DMS153 (cell line): ENCODE measurements around the gene EIF4G2.
A peak's percentile ranks its signal among the peaks of the same experiment; 100 is the strongest.

ENCODE experiments used
- DNase-seq: peaks from one replicate; lab custom pipeline; 2025; lab: John Stamatoyannopoulos, UW

Gene EIF4G2

DNA sequence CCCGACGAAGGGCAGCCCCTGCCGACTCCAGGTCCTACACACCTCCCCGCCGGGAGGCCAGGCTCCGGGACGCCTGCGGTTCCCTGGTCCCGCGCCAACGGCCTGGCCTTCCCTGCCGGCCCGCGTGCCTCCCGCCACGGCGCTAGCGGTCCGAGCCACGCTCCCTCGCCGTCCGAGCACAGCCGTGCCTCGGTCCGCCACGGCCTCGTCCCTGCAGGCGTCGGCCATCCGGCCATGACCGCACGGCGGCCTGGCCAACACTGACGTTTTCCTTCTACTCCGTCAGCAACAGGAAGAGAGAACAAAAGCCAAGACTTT is 532 bp downstream of the EIF4G2 start:
- no peak for DNase-seq

GRCh38 chr11:10807493-10808234 is 1.1 kb downstream of the EIF4G2 start:
- DNase-seq = peak; percentile 8

DNA sequence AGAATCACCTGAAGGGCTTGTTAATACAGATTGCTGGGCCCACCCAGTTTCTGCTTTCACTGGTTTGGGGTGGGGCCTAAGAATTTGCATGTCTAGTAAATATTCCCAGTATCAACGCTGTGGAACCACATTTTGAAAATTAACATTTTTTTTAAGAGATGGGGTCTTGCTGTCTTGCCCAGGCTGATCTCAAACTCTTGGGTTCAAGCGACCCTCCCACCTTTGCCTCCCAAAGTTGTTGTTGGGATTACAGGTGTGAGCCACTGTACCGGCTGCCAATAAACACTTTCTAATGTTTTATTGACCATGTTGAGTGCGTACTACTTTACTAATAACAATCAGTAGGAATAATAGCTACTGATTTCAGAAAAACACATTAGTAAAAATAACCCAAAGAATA is 2.5 kb downstream of the EIF4G2 start:
- DNase-seq = no peak

DNA sequence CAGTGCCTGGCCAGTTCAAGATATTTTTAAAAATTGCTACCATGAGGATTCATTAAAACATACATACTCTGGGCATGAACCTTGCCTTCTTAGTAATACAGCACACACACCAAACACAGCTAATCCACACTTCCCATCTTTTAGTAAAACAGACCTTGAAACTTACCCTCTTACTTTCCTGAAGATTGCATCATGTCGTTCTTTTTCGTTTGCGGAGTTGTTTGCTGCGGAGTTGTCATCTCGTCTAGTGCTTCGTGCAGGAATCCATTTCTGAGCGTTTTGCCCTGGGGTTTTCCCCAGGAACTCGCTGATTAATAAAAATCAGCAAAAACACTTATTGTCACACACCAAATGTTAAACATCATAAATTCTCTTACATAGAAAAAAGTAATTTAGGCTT is 3.0 kb downstream of the EIF4G2 start:
- DNase-seq = no peak

DNA sequence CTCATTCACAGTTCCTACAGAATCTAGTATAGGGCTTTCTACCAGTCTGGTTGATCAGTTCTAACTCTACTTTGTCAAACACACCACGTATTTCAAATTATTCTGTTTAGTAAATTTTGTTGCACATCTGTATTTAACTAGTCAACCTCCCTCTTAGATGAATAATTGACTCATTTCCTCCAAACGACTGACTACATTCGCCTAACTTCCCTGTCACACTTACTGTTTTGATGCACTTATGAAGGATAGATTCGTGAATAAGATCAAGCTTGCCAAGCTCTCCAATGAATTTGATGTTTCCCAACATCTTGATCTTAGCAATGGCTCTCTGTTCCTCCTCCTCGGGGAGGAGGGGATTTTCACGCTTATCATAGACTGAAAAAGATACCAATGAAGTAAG is 5.0 kb downstream of the EIF4G2 start:
- DNase-seq = no peak

- no peak for DNase-seq
Measured at GRCh38 chr11:10800292-10800691, 8.4 kb downstream of the EIF4G2 start.

DNA sequence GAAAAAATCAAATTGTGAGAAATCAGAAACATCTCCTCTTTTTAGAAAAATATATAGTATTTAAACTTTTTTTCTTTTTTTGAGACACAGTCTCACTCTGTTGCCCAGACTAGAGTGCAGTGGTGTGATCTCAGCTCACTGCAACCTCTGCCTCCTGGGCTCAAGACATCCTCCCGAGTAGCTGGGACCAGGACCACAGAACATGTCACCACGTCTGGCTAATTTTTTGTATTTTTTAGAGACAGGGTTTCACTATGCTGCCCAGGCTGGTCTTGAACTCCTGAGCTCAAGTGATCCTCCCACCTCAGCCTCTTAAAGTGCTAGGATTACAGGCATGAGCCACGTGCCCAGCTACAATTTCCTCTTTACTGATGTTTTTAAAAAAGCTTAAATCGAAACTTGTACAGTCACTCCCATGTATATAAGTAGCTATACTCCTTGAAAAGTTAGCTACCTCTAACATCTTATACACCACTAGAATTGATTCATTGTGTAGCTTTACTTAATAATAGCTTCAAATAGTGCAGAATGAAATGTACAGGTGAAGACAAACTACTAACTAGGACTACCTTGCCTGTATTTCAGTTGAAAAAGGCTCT is 10.3 kb downstream of the EIF4G2 start:
- DNase-seq = no peak

DNA sequence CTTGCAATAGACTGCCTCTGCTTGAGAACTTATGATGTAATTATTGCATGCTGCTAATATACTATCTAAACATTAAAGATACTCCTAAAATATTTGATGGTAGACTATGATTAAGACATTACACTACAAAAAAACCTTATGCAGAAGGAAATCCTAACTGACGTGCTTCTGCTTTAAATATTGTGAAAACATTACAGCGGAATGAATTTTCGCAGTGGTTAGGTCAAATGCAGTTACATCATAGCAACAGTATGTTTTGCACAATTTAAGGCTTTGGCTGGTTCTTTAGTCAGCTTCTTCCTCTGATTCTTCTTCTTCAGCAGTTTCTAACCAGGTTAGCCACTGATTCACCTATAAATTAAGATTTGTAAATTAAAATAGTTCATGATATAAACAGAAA is 11.2 kb downstream of the EIF4G2 start:
- DNase-seq = no peak

DNA sequence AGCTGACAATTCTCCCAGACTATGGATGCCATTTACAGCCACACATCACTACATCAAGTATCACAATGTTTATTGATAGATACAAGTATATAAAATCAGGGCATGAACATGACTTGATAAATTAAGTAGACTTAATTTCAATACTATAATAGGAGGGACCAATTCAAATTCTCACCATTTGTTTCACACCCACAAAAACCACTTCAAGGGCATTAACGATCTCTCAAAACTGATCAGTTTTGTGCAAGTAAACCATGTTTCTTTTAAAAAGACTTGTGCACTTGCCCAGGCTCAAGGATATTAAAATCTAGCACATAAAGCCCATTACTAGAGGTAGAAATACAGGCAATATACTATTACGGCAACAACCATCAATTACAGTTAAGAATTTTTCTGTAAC is 11.7 kb downstream of the EIF4G2 start:
- DNase-seq = no peak

DNA sequence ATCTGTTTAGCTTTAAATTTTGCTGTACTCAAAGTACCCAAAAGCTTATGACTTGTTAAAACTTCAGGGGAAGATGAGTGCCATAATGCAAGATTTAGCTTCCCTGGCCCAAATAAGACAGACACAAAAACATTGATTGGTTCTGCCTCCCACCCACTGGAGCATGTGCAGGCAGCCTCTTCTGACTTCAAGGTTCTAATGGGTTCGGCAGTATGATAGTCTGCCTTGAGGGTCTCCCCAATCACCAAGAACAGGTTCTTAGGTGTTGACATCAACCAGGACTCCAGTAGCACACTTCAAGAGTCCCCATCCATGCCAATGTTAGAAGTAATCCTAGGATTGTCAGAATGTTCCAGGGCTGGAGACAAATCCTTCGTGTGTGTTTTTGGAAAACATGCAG is 12.5 kb downstream of the EIF4G2 start:
- DNase-seq = no peak

DNA sequence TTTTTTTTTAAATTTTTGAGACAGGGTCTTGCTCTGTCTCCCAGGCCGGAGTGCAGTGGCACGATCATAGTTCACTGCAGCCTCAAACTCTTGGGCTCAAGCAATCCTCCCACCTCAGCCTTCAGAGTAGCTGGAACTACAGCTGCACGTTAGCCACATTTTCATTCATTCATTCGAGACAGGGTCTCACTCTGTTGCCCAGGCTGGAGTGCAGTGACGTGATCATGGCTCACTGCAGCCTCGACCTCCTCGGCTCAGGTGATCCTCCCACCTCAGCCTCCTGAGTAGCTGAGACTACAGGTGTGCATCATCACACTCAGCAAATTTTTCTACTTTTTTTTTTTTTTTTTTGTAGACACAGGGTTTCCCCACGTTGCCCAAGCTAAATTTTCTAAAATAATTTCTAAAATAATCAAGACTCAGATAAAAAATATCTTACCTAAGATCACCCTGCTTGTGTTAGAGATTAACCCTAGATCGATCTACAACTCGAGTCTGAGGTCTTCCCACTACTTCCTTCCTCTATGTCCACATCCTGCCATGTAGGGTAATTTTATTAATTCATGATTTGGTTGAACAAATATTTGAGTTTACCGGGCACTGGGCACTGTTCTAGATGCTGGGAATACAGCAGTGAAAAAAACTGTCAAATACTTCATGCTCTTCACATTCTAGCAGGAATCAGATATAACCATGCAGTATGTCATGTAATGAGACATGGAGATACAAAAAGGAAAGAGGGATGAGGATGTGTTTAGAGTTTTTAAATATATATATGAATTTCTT is 15.1 kb downstream of the EIF4G2 start:
- no peak for DNase-seq

DNA sequence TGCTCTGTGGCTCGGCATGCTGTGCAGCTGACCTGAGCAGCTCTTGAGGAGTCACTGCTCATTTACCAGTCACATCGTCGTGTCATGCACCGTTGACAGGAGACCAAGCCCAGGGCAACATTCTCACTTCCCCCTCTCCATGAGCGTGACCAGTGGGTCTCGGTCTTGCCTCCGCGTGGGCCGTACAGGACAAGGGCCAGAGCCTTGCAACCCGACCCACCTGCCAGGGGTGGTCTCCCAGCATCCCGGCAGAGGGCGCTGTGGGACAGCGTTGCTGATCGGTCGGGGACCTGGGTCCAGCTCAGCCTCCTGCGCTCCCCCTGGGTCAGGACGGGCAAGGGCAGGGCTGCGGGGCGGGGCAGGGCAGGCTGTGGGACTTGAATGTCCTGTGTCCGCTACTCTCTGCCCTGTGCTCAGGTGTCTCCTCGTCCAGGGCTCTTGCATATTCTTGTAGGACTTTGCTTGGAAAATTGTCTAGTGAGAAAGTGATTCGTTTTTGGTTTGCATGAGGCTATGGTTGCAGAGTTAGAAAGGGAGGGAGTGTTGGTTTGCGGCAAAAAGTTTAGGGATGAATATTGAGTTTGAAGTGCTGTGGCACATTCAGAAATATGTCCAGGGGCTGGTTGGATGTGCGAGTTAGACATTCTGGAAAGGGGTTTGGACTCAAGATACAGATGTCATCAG is 16.2 kb downstream of the EIF4G2 start:
- peak; percentile 35 for DNase-seq

DNA sequence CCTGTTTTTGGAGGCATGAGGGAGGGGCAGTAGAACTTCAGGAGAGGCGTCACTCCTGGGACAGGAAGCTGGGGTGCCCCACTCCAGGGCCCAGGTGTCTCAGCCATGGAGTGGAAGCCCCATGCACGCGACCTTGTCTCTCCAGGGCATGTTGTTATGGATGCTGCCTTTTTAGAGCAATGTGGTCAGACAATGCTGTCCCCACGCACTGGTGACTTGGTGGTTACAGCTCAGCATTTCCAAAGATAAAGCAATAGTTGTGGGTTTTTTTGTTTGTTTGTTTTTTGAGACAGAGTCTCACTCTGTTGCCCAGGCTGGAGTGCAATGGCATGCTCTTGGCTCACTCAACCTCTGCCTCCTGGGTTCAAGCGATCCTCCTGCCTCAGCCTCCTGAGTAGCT is 22.3 kb downstream of the EIF4G2 start:
- DNase-seq = no peak

DNA sequence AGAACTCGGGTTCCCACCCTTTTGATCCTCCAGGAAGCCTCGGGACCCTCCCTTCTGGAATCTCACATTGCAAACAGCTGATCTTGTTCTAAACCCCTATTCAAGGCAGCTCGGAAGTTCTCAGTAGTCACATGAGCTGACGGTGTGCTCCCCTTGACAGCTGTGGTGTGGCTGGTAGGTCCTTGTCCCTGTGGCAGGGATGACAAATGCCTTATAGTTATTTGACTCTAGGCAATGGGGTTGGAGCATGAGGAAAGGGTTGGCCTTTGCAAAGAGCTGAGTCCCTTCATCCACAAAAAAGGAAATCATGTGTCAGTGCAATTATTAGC is 23.6 kb downstream of the EIF4G2 start:
- DNase-seq = no peak

DNA sequence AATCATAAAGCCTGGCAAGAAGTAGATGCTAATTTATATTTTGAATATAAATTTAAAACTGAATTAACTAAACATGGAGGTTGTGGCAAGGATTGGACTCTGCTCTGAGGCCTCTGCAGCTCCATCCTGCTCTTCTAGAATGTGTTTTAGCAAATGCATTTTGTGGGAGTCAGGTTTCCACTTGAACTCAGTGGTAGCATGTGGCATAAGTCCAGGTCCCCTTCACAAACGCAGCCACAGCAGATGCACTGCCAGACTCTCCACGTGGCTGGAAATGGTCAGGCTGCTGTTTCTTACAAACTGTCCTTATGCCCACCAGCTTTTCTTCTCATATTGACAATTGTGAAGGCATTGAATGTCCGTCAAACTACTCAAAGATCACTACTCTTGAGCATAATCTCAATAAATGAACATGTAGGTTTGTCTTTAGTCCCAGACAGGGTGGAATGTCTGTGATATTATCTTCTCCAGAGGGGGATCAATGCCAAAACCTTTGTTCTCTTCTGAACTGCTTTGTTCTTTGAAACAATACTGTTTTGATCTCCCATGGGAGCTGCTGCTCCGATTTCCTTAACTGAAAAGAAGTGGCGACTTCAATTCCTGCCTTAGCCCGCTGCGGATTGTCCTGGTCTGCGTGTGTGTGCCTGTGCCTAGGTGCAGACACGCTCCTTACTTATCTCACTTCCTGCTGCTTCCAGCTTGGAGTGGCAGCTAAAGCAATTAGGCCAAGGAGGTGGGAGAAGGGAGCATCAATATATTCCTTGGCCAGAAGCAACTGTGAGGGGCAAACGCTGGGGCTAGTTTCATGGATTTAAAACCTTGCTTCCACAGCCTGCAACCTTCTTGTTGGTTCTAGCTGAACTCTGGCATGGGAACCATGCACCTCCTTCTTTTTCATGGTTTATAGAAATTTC is 24.2 kb downstream of the EIF4G2 start:
- DNase-seq = peak; percentile 76

DNA sequence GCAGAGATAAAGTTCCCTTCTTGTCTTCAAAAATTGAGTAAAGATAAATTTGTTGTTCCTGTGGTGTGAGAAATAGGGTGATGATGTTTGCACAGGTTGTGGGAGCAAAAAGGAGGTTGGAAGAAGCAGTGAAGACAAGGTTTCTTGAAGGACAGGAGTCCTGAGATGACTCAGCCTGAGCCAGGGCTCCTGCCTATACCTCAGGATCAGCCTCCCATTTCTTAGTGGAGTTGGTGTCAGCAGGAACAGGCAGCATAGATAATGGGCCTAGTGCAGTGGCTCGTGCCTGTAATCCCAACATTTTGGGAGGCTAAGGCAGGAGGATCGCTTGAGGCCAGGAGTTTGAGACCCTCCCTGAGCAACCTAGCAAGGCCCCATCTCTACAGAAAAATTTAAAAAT is 28.7 kb downstream of the EIF4G2 start:
- no peak for DNase-seq

DNA sequence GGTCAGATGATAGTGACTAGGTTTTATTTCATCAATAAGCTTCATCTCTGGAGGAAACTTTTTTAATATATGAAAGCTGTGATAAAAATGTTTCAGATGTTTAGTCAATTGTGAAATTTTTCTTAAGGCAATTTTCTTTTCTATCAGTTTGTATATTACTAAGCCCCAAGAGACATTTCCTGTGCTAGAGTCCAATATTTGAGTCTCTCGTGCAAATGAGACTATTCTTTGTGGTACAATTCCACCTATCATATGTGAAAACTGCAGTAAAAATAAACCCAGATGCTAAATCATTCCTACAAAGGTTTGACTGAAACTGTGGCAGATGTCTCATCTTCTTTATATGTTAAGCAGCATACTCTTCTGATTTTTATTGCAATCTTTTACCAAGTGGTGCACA is 29.6 kb downstream of the EIF4G2 start:
- DNase-seq = no peak

GRCh38 chr11:10778217-10778970 is 30.3 kb downstream of the EIF4G2 start:
- DNase-seq = no peak

GRCh38 chr11:10777806-10778205 is 30.9 kb downstream of the EIF4G2 start:
- no peak for DNase-seq

GRCh38 chr11:10777393-10777793 is 31.3 kb downstream of the EIF4G2 start:
- no peak for DNase-seq

DNA sequence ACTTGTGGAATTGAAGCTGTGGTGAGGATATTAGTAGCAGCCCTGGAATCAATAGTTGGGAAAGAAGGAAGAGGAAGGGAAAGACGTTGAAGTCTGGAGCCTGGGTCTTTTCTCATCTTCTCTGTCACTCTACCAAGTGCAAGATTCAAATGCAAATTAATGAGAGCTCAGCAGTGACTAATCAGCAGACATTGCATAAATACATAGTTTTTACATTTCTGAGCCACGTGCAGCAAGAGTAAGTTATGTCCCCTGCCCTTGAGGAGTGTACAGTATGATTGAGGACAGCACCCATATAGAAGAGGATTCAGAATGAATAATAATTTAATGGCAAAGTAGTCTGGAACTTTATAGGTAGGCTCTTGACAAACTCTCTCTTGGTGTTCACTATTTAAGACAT is 33.9 kb downstream of the EIF4G2 start:
- no peak for DNase-seq
